ENCODE measurements around the gene STXBP3. TPM values are rescaled to one million over a fixed set of nuclear protein-coding genes. Genes with fewer than 3 reads are reported as not detected.
"Not testable (repeated sequence)": the region's sequence is repeated elsewhere in the genome, so short reads cannot be mapped to it uniquely, and the experiment has no call there.

The STXBP3 gene, protein sequence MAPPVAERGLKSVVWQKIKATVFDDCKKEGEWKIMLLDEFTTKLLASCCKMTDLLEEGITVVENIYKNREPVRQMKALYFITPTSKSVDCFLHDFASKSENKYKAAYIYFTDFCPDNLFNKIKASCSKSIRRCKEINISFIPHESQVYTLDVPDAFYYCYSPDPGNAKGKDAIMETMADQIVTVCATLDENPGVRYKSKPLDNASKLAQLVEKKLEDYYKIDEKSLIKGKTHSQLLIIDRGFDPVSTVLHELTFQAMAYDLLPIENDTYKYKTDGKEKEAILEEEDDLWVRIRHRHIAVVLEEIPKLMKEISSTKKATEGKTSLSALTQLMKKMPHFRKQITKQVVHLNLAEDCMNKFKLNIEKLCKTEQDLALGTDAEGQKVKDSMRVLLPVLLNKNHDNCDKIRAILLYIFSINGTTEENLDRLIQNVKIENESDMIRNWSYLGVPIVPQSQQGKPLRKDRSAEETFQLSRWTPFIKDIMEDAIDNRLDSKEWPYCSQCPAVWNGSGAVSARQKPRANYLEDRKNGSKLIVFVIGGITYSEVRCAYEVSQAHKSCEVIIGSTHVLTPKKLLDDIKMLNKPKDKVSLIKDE
- 10 to 100 TPM; 57.4 to 80.7 (median 69.5) TPM for total RNA-seq

DNA sequence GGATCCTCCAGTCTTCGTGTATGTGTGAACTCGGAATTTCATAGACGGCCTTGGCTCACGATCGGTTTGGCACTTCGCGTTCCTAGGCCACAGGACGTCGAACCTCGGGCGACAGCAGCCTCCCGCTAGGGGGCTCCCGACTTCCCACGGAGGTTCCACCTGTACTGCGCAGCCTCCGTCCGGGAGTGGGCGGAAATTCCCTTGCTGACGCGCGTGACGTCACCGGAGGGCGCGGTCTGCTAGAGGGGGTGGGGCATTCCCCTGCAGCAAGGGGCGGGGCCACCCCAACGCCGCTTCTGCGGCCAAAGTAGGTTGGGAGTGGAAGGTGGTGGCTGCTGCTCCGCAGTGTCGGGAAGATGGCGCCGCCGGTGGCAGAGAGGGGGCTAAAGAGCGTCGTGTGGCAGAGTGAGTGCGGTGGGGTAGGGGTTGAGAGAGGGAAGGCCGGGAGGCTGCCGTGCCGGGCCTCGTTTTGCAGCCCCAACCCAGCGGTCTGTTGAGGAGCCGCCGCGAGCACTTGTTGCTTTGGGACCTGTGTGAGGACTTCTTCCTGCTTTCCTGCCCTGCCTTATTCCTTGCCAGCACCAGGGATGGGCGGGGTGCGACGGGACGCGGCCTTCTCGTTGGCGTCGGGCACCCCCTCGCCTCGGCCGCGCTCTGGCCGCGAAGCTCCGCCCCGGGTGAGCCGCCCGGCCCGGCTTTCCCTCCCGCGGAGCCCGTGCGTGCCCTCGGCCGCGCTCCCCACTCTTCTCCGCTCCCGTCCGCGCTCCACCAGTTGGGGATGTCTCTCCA lies at the start of gene STXBP3:
TSS of gene STXBP3 (plus strand) at position 293 of the 789 bp plus-strand sequence. CDS start at position 357, 64 bp downstream.
- 1% methylated on average over 42 to 68 of the region's 75 CpGs for WGBS, 2 donors
- TF ChIP-seq, protein P1, sequence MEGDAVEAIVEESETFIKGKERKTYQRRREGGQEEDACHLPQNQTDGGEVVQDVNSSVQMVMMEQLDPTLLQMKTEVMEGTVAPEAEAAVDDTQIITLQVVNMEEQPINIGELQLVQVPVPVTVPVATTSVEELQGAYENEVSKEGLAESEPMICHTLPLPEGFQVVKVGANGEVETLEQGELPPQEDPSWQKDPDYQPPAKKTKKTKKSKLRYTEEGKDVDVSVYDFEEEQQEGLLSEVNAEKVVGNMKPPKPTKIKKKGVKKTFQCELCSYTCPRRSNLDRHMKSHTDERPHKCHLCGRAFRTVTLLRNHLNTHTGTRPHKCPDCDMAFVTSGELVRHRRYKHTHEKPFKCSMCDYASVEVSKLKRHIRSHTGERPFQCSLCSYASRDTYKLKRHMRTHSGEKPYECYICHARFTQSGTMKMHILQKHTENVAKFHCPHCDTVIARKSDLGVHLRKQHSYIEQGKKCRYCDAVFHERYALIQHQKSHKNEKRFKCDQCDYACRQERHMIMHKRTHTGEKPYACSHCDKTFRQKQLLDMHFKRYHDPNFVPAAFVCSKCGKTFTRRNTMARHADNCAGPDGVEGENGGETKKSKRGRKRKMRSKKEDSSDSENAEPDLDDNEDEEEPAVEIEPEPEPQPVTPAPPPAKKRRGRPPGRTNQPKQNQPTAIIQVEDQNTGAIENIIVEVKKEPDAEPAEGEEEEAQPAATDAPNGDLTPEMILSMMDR (IDR thresholded peaks at IDR 0.05), result peak in 2 of 3 donors; percentile 1 to 81
- TF ChIP-seq POLR2A (IDR thresholded peaks at IDR 0.05), result peak in 1 of 2 donors; percentile 80
- intact Hi-C loops (cut with DNase I; ENCODE audit: low total_unique reads), result no loop called here
- H3K4me3 ChIP-seq (ENCODE audit: low read depth, poor library complexity, severe bottlenecking), result peak within 1 kb of the TSS; percentile 85
- DNase-seq (ENCODE audit: low spot score in 2 of 2), result peak; percentile 97 to 100

DNA sequence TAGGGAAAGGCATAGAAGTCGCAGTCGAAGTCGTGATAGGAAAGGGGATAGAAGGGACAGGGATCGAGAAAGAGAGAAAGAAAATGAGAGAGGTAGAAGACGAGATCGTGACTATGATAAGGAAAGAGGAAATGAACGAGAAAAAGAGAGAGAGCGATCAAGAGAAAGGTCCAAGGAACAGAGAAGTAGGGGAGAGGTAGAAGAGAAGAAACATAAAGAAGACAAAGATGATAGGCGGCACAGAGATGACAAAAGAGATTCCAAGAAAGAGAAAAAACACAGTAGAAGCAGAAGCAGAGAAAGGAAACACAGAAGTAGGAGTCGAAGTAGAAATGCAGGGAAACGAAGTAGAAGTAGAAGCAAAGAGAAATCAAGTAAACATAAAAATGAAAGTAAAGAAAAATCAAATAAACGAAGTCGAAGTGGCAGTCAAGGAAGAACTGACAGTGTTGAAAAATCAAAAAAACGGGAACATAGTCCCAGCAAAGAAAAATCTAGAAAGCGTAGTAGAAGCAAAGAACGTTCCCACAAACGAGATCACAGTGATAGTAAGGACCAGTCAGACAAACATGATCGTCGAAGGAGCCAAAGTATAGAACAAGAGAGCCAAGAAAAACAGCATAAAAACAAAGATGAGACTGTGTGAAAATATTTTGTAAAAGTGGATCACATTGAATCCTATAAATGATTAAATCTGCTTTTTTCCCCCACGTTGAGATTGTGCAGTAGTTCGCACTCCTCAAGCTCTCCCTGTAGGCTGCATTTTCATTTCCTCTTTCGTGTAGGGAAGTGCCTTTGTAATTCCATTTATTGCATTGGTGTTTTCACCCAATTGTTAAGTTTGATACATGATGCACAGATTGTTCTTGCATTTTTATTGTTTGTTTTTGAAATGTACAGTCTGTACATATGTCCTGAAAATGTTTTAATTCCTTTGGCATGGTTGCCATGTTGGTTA lies 46.8 kb upstream of the STXBP3 start:
- intact Hi-C loops (cut with DNase I; ENCODE audit: low total_unique reads), result no loop called here
- 80 to 82% methylated on average over 22 of the region's 22 CpGs for WGBS, 2 donors
- TF ChIP-seq, protein P1 (IDR thresholded peaks at IDR 0.05), result no peak
- TF ChIP-seq POLR2A (IDR thresholded peaks at IDR 0.05), result no peak
- no peak overlapping the region for H3K4me3 ChIP-seq (ENCODE audit: low read depth, poor library complexity, severe bottlenecking)
- no peak for DNase-seq (ENCODE audit: low spot score in 2 of 2)

DNA sequence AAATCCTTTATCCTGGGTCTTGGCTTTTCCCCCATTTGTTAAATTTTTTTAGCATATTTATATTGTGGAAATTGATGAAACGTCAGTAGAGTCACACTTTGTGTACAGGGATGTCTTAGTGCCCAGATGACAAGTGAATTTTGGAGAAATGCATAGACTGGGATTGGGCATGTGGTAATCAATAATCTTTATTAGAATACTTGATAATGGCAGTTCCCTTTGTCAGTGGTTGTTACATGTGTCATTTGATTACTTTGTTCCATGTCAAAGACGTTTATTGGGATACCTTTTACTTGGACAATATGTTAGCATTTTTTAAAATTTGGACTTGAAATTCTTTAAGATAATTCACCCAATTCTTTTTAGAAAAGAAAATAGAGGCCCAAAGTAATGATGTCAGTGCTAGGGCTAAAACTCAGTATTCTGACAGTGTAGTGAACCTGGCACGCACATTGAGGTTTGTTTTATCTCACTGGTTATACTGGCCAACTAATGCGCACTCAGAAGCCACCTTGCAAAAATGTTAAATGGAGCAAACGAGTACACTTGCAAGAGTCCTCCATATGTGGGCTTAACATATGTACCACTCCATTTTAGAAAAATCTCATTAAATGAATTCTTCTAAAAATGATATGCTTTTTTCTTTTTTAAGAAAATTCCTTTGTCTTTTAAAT lies 45.2 kb upstream of the STXBP3 start:
- intact Hi-C loops (cut with DNase I; ENCODE audit: low total_unique reads), result no loop called here
- no peak for DNase-seq (ENCODE audit: low spot score in 2 of 2)
- H3K4me3 ChIP-seq (ENCODE audit: low read depth, poor library complexity, severe bottlenecking), result no peak overlapping the region
- TF ChIP-seq POLR2A (IDR thresholded peaks at IDR 0.05), result no peak
- TF ChIP-seq, protein P1 (IDR thresholded peaks at IDR 0.05), result no peak
- 80 to 86% methylated on average over 5 of the region's 5 CpGs for WGBS, 2 donors

DNA sequence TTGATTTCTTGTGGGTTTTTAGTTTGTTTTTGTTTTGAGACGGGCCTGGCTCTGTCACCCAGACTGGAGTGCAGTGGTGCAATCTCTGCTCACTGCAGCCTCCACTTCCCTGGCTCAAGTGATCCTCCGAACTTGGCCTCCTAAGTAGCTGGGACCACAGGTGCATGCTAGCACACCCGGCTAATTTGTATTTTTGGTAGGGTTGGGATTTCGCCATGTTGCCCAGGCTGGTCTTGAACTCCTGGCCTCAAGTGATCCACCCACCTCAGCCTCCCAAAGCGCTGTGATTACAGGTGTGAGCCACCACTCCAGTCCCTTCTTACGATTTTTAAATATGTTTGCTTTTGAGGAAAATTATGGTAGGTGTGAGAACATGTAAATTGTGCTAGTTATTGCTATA lies 44.4 kb upstream of the STXBP3 start:
- DNase-seq (ENCODE audit: low spot score in 2 of 2); intact Hi-C loops (cut with DNase I; ENCODE audit: low total_unique reads): not testable (repeated sequence)
- 91 to 98% methylated on average over 6 of the region's 6 CpGs for WGBS, 2 donors

DNA sequence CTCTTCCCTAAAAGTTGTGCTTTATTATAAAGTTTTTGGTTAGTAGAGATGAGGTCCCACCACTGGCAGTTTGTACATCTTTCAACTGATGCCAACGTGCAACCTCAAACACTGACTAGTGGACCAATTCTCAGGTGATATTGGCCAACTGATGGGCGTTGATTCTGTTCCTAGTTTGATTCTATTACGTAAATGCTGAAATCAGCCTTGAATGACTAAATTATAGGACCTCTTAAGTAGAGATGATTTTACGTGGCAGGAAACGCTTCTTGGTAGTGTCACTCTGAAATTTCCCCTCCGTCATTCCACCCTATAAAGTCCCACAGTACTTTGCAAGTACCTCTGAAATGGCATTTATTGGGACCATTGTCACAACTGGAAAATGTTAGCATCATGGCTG lies 42.5 kb upstream of the STXBP3 start:
- 71 to 78% methylated on average over 6 of the region's 6 CpGs for WGBS, 2 donors
- H3K4me3 ChIP-seq (ENCODE audit: low read depth, poor library complexity, severe bottlenecking), result no peak overlapping the region
- TF ChIP-seq, protein P1 (IDR thresholded peaks at IDR 0.05), result no peak
- TF ChIP-seq POLR2A (IDR thresholded peaks at IDR 0.05), result no peak
- no peak for DNase-seq (ENCODE audit: low spot score in 2 of 2)
- intact Hi-C loops (cut with DNase I; ENCODE audit: low total_unique reads), result no loop called here

More for the DNA sequence above, 44.4 kb upstream of the STXBP3 start:
- H3K4me3 ChIP-seq (ENCODE audit: low read depth, poor library complexity, severe bottlenecking), result not testable (repeated sequence)
